ENCODE data around the gene ZNF496. TPM values are rescaled to one million over a fixed set of nuclear protein-coding genes. Genes with fewer than 3 reads are reported as not detected.

ZNF496 gene
- total and polyA plus RNA-seq, 2 of the 4 experiments (the other 2 are of a cell fraction), result 11.7 to 16.2 TPM

DNA sequence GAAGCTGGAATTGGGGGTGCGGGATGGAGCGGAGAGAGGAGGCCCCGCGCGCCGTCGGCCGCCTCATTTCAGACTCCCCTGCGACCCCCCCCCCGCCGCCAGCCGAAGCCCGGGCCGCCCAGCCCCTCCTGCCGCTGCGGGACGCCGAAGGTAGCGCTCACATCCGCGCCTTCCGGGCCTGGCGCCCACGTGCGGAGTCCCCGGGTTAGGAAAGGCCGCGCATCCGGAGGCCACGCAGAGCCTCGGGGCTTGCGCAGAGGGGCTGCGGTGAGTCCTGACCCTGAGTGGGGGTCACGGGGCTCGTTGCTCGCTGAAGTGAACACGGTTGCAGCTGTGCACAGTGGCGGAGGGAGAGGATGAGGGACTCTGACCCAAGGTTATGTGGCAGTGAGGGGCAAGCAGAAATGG, 552 bp upstream of the ZNF496 start:
- WGBS, 2 experiments (ENCODE audit: extremely low coverage in 2 of 2, insufficient read length in 1 of 2), result 0% methylated on average over 6 of the region's 38 CpGs; no CpG with 5 or more reads in 1 of the 2 experiments
- peak overlapping the region; percentile 92 for H2AFZ ChIP-seq (replicated peaks; ENCODE audit: low read length, poor library complexity)
- peak overlapping the region; percentile 95 for H3K9ac ChIP-seq (ENCODE audit: low read depth, low read length)
- H2BK5ac ChIP-seq (ENCODE audit: low read depth, low read length, poor library complexity, severe bottlenecking), result peak overlapping the region; percentile 61
- peak overlapping the region; percentile 91 for H3K14ac ChIP-seq (replicated peaks; ENCODE audit: low read depth, low read length)
- H3K27ac ChIP-seq (ENCODE audit: insufficient read depth, low read length), result peak overlapping the region; percentile 96
- intact Hi-C loops (cut with micrococcal nuclease), result loop anchor here (1.0 to 5.0 kb wide), 3 partner anchors 25 to 120 kb away; no protein-coding TSS in a partner anchor
- H3K9me1 ChIP-seq (ENCODE audit: insufficient read depth, low read length), result peaks cover 25% of the 10 kb centered on the region
- dilution Hi-C loops (cut with HindIII; ENCODE audit: low sequenced_read_pairs, unreplicated experiment), result no loop called here
- H4K91ac ChIP-seq (ENCODE audit: insufficient read depth, low read depth, low read length), result peak overlapping the region; percentile 88; the same call in 1 of the 2 replicates
- peak overlapping the region; percentile 84 for H4K5ac ChIP-seq (ENCODE audit: low read depth, low read length)
- H3K23ac ChIP-seq (ENCODE audit: low read depth, low read length), result peak overlapping the region; percentile 78
- H2BK15ac ChIP-seq (ENCODE audit: low read depth, low read length), result no peak overlapping the region
- peaks cover 9% of the 10 kb centered on the region for H3K4me1 ChIP-seq (ENCODE audit: control insufficient read depth, insufficient read depth, low read length)
- H3K79me1 ChIP-seq (ENCODE audit: low read depth in 1 of 2, low read length in 2 of 2), result peaks cover 42 to 70% of the 10 kb centered on the region in 2 experiments
- peak; percentile 80; the same call in 1 of the 2 replicates for TF ChIP-seq MXI1 (IDR thresholded peaks at IDR 0.05; ENCODE audit: borderline replicate concordance, low read depth, low read length)
- TF ChIP-seq, protein P1, sequence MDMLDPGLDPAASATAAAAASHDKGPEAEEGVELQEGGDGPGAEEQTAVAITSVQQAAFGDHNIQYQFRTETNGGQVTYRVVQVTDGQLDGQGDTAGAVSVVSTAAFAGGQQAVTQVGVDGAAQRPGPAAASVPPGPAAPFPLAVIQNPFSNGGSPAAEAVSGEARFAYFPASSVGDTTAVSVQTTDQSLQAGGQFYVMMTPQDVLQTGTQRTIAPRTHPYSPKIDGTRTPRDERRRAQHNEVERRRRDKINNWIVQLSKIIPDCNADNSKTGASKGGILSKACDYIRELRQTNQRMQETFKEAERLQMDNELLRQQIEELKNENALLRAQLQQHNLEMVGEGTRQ (IDR thresholded peaks at IDR 0.05; ENCODE audit: low read depth, low read length), result peak; percentile 39
- TF ChIP-seq CEBPB (IDR thresholded peaks at IDR 0.05; ENCODE audit: low read depth, low read length), result no peak
- H4K20me1 ChIP-seq (ENCODE audit: insufficient read depth, low read length), result peaks cover 21% of the 10 kb centered on the region
- in situ Hi-C loops (cut with MboI; ENCODE audit: low sequenced_read_pairs), result no loop called here
- ATAC-seq (ENCODE audit: low read depth), result peak; percentile 38
- H3K4ac ChIP-seq (ENCODE audit: low read depth, low read length), result peak overlapping the region; percentile 86
- no peaks in the 10 kb centered on the region for H3K27me3 ChIP-seq (ENCODE audit: control insufficient read depth, insufficient read depth, low read length)
- H4K8ac ChIP-seq (ENCODE audit: low read depth in 2 of 2, low read length in 2 of 2), result peak overlapping the region; percentile 91 to 96
- peak overlapping the region; percentile 53; the same call in 1 of the 2 replicates for H3K18ac ChIP-seq (ENCODE audit: low read depth, low read length)
- ChIA-PET CTCF (interaction anchor here (0.9 kb wide), 1 partner anchor 41 kb away, joined by 3 read pairs; no protein-coding TSS in a partner anchor), POLR2A (ENCODE audit: unreplicated experiment) (no interaction called here)
- H3K9me3 ChIP-seq (ENCODE audit: control insufficient read depth, insufficient read depth, low read length), result no peaks in the 10 kb centered on the region
- peaks cover 25% of the 10 kb centered on the region for H3K36me3 ChIP-seq (ENCODE audit: control insufficient read depth, insufficient read depth, low read length)
- H2BK20ac ChIP-seq (ENCODE audit: low read depth, low read length), result no peak overlapping the region
- peak overlapping the region; percentile 79 for H3K4me3 ChIP-seq (ENCODE audit: insufficient read depth, low read depth, low read length)
- H2AK5ac ChIP-seq (ENCODE audit: low read depth, low read length), result peak overlapping the region; percentile 94
- peak overlapping the region; percentile 97 for H3K4me2 ChIP-seq (ENCODE audit: low read depth, low read length)
- H3K56ac ChIP-seq (ENCODE audit: extremely low read depth, insufficient read depth, low read length), result peak overlapping the region; percentile 51; the same call in 1 of the 2 replicates
- DNase-seq, result peak; percentile 42
- H2BK120ac ChIP-seq (ENCODE audit: low read depth, low read length), result no peak overlapping the region
- peak overlapping the region; percentile 98 for H2AK9ac ChIP-seq (replicated peaks; ENCODE audit: low read depth, low read length, poor library complexity)
- BruUV-seq (replicated peaks), result no TSS peak
